ENCODE measurements around the gene IQCE.

IQCE gene

GRCh38 chr7:2651336-2651735 is 92.6 kb downstream of the IQCE start:
- DNase-seq, result no peak

DNA sequence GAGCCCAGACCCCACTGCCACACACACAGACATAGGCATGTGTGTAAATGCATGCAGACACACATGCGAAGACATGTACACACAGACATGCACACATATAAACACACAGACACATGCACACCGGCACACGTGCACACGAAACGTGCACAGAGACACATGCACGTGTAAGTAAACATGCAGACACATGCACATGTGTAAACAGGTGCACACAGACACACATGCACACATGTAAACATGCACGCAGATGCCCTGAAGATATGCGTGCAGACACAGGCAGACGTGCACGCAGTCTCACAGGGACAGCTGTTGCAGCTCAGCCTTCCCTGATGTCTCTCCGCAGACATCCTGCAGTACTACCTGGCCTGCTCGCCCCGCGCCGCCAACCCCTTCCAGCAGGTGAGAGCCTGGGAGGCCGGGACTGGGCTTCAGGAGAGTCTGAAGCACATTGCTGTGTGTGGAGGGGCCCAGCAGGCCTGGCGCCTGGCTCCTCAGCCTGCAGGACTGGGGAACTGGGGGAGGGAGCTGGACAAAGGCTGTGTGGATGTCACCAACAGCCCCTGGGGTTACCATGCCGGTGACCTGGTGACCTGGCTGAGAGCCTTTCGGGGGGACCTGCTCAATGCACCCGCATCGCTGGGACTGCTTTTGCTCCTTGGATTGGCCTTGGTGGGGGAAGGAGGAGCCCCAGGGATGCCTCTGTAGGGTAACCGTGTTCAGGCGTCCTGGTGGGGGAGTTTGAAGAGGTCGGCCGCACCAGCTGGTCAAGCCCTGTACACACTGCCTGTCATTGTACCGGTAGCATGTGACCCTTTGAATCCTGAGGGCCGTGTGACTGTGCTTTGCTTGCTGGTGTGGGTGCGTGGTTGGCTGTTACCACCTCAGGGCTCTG is 93.3 kb downstream of the IQCE start:
- DNase-seq, result no peak

DNA sequence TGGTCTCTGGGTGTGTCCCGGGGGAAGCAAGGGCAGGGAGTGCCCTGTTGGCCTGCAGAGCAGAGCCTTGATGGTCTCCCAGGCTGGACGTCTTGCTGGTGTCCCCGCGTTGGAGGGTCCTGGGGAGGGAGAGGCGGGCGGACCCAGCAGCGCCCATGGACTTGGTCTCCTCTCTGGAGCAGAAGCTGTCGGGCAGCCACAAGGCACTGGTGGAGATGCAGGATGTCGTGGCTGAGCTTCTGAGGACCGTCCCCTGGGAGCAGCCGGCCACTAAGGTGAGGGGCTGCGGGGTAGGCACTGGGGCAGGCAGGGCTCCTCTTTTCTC is 93.9 kb downstream of the IQCE start:
- no peak for DNase-seq

DNA sequence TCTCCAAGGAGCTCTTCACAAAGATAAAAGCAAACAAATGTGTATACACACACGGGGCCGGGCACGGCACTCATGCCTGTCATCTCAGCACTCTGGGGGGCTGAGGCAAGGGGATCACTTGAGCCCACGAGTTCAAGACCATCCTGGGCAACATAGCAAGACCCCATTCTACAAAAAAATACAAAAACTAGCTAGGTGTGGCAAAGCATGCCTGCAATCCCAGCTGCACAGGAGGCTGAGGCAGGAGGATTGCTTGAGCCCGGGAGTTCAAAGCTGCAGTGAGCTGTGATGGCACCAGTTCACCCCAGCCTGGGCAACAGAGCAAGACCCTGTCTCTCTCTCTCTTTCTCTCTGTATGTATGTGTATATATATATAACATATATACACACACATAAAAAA is 95.3 kb downstream of the IQCE start:
- no peak for DNase-seq

GRCh38 chr7:2655870-2656614 is 97.3 kb downstream of the IQCE start:
- DNase-seq, result no peak

DNA sequence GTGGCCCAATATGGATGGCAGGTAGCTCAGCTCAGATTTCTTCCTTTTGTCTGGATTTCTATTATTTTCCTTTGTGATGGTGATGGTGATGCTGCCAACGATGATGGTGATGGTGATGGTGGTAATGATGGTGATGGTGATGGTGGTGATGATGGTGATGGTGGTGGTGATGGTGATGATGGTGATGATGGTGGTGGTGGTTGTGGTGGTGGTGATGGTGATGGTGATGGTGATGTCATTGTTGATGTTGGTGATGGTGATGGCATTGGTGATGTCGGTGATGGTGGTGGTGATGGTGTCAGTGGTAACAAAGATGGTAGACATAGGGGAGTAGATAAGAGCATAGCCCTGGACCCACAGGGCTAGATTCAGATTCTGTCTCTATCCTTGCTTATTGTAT is 98.4 kb downstream of the IQCE start:
- DNase-seq, result no peak

DNA sequence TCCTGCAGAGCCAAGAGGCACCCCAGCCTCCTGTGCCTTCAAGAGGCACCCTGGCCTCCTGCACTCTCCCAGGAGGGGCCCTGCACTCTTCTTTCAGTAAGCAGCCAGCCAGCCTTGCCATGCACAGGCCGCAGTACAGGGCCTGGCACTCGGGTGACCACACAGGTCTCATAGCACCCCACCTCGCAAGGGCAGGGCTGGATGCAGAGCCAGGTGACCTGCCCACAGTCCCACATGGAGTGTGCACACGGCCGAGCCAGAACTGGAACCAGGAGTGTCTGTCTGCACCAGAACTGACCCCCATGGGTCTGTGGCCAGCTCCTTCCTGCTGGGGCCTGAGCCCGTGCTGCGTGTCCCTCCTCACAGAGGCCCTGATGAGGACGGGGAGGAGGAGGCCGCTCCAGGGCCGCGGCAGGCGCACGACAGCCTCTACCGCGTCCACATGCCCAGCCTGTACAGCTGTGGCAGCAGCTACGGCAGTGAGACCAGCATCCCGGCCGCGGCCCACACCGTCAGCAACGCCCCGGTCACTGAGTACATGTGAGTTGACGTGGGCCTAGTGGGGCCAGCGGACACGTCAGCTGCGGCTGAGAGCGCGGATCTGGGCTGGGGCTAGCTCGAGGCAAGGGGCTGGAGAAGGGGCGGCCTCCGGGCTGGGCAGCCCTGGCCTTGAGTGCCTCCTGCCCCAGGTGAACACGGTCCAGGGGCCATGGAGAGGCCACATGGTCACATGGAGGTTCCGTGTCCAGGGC is 99.3 kb downstream of the IQCE start:
- DNase-seq, result no peak

DNA sequence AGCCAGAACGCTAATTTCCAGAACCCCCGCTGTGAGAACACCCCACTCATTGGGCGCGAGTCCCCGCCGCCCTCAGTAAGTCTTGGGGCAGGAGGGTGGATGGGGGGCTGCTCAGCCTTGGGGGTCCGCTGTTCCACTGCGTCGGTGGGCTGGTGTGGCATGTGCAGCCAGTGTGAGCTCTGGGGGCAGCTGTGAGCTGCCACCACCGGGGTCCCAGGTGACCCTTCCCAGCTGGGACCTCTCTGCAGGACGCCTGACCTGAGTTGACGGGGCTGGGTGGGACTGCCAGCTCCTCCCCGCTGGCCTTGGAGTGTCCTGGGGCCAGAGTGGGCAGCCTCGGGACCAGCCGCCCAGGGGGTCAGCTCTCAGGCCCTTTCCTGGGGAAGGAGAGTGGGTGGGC is 100.2 kb downstream of the IQCE start:
- no peak for DNase-seq

- no peak for DNase-seq
Measured at GRCh38 chr7:2659556-2660358, 101.0 kb downstream of the IQCE start.

GRCh38 chr7:2660359-2661095 is 101.7 kb downstream of the IQCE start:
- no peak for DNase-seq

GRCh38 chr7:2661096-2661449 is 102.3 kb downstream of the IQCE start:
- no peak for DNase-seq

DNA sequence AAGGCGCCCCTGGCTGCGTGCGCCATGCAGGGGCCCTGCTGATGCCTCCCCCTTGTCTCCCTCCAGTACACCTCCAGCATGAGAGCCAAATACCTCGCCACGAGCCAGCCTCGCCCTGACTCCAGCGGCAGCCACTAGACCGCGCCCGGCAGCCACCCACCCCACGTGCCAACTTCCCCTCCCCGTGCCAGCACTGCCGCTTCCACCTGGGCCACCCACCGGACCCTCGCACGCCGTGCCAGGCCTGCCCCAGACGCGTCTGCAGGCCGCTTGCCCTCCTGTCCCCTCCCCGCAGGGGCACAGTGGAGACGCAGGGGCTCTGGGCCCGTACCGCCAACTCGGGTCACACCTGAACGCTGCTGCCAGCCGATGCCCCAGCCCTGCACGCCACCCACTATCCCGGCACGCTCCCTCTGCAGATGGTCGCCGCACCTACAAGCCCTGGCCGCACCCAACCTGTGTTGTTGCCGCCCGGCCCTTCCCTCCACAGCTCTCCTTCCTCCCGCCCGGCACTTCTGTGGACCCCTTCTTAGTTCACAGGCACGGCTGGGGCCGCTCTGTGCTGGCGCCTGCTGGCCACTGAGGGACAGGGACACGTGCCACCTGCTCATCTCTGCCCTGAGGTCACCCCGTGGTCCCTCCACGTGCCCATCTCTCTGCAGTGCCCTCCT is 103.0 kb downstream of the IQCE start:
- no peak for DNase-seq

DNA sequence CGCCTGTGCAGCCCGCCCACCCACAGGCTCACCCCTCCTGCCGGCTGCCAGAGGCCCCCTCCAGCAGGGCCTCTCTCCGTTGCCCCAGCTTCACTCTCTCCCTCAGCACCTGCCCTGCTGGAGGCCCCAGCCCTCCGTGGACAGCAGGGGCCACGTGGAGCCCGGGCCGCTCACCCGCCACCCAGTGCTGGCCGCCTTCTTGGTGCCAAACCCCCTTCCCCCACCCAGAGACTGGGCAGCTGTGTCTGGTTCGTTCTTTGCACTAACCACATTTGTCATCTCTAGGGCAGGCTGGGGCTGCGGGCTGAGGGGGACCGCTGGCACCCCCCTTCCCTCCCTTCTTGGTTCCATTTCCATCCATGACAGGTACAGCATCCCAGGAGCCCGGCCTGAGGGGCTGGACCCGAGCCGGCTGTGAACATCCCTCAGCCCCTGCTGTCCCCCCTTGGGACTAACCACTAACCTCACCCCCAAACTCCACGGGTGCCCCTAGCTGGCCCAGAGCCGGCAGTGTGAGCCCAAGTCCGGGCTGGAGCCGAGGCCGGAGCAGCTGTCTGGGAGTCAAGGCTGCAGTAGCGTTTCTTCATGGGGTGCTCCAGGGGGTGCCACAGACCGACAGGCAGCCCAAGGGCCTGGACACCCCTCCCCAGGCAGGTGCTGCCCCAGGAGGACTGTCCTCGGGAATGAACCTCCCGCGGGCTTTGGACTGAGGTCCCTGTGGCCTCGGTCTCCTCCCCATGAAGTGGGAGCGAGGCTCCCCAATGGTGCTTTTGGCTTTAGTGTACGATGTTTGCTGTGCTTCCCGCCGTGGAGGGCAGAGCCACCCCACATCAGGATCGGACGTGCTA is 103.7 kb downstream of the IQCE start:
- DNase-seq, result no peak

GRCh38 chr7:2663121-2663886 is 104.5 kb downstream of the IQCE start:
- no peak for DNase-seq

DNA sequence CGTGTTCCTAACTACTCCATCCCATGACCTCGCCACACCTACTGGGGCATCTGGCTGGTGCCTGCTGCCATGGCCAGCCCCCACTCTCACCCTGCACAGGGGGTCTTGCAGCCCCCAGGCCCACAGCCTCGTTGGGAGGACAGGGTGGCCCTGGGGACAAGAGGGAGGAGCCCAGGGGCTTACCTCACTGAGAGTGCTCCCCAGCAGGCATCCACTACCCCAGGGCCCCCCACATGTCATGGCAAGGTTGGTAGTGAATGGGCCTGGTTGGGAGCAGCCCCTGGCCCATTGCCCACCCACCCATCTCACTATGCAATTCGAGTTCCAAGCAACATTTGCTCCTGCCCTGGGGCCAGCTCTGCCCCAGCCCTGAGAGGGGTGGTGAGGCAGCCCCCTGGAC is 105.2 kb downstream of the IQCE start:
- no peak for DNase-seq
